ENCODE results near the gene TRMT11. TPM values are rescaled to one million over a fixed set of nuclear protein-coding genes. Genes with fewer than 3 reads are reported as not detected.
"Not testable (repeated sequence)": the region's sequence is repeated elsewhere in the genome, so short reads cannot be mapped to it uniquely, and the experiment has no call there.

The TRMT11 gene
- total and polyA plus RNA-seq, 2 of the 8 experiments (the other 6 are each of a cell fraction or from before 2014, with no cell fraction given): 19.7 to 32.4 TPM

DNA sequence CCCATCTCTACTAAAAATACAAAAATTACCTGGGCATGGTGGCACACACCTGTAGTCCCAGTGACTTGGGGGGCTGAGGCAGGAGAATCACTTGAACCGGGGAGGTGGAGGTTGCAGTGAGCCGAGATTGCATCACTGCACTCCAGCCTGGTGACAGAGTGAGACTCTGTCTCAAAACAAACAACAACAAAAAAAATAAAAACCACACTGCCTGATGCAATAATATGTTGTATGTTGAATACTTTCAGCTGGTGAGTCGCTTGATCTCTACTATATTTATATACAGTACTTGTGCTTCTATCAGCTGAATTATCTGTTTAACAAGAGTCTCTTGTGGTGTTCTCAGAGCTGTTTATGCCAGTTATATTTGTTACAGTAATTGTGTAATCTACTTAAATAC, 37.1 kb downstream of the TRMT11 start:
- H4K91ac ChIP-seq (replicated peaks; ENCODE audit: insufficient read length, low read length); H3K9ac ChIP-seq (replicated peaks in 1 of 4; ENCODE audit: extremely low read depth in 1 of 4, low read depth in 3 of 4, low read length in 3 of 4); H2AFZ ChIP-seq (ENCODE audit: low read length); POLR2A ChIA-PET (ENCODE audit: partially characterized antibody); FAIRE-seq; H2BK12ac ChIP-seq (ENCODE audit: low read depth, low read length); H3K79me1 ChIP-seq (ENCODE audit: low read depth, low read length); H4K5ac ChIP-seq (ENCODE audit: insufficient read length, low read depth, low read length); H3K56ac ChIP-seq (replicated peaks; ENCODE audit: insufficient read length, low read depth, low read length); H3K23me2 ChIP-seq (ENCODE audit: low read depth, low read length); H2BK5ac ChIP-seq (ENCODE audit: low read depth, low read length); H3K9me3 ChIP-seq (ENCODE audit: insufficient read depth in 2 of 2, low read depth in 1 of 2, low read length in 1 of 2); H2BK120ac ChIP-seq (replicated peaks; ENCODE audit: low read depth, low read length); H3K4me1 ChIP-seq (replicated peaks in 1 of 4; ENCODE audit: control insufficient read depth in 3 of 4, insufficient read depth in 4 of 4, low read length in 3 of 4); H3K27me3 ChIP-seq (replicated peaks in 1 of 4; ENCODE audit: control insufficient read depth in 3 of 4, extremely low read depth in 1 of 4, insufficient read depth in 3 of 4, low read length in 3 of 4); H2BK15ac ChIP-seq (ENCODE audit: low read length); H4K8ac ChIP-seq (ENCODE audit: extremely low read depth, insufficient read depth, low read length); H3K79me2 ChIP-seq (ENCODE audit: control insufficient read depth in 1 of 2, insufficient read depth in 2 of 2, low read length in 2 of 2); H3K4me3 ChIP-seq (ENCODE audit: extremely low read depth in 1 of 4, insufficient read depth in 2 of 4, low read depth in 3 of 4, low read length in 4 of 4); H3K27ac ChIP-seq (ENCODE audit: low read depth, low read length); DNase-seq (ENCODE audit: low read depth in 1 of 2, low spot score in 2 of 2); H3K14ac ChIP-seq (ENCODE audit: insufficient read length); H3K18ac ChIP-seq (ENCODE audit: extremely low read depth, low read length); H3K23ac ChIP-seq (ENCODE audit: insufficient read length); H3K4ac ChIP-seq (replicated peaks; ENCODE audit: insufficient read length, low read depth, low read length); H3K4me2 ChIP-seq (ENCODE audit: insufficient read depth in 1 of 2, low read depth in 2 of 2, low read length in 2 of 2); H4K20me1 ChIP-seq (replicated peaks in 1 of 2; ENCODE audit: control insufficient read depth in 1 of 2, insufficient read depth in 2 of 2, low read length in 2 of 2); H2AK5ac ChIP-seq (ENCODE audit: low read depth, low read length); H2BK20ac ChIP-seq (ENCODE audit: low read length): not testable (repeated sequence)
- 87% methylated on average over 3 of the region's 3 CpGs; no CpG with 5 or more reads in 1 of the 2 experiments for WGBS, 2 experiments (ENCODE audit: extremely low coverage in 1 of 2, insufficient coverage in 1 of 2, insufficient read length in 1 of 2, insufficient replicate concordance in 2 of 2, low coverage in 1 of 2, low lambda C conversion rate in 2 of 2, missing lambda C conversion rate in 1 of 2)
- H3K36me3 ChIP-seq (ENCODE audit: control insufficient read depth in 2 of 4, insufficient read depth in 4 of 4, low read length in 3 of 4): peaks cover 2 to 66% (median 26%) of the 10 kb centered on the region in 4 experiments; a peak in 7 of 8 replicates
- CTCF ChIA-PET (ENCODE audit: partially characterized antibody): interaction anchor here (0.5 kb wide), 1 partner anchor 30 kb away, joined by 3 read pairs; no protein-coding TSS in a partner anchor
